HepG2 (cell line): ENCODE results near the gene NME9. TPM values are rescaled to one million over a fixed set of nuclear protein-coding genes. Genes with fewer than 3 reads are reported as not detected.

ENCODE experiments used
- ATAC-seq: fragments of 200-7000 bp; cut with Tn5 transposase; 3 replicates; pipeline ENCODE4 v1.9.1; 2020; ENCODE audit warnings: mild to moderate bottlenecking, moderate library complexity
- BruUV-seq: library from RNA; stranded (reverse); fragments of 400-500 nt; replicated peaks from 2 replicates; lab custom pipeline; 2021; lab: Mats Ljungman, UMichigan
- CTCF ChIA-PET: fragments of 300-600 bp; formaldehyde crosslinking; extraction: SDS; loops from one replicate; lab custom pipeline; 2021; ENCODE audit warnings: low total read pairs, inconsistent platforms, low intra/inter-chr PET ratio; lab: Yijun Ruan, JAX
- POLR2A ChIA-PET: fragments of 350-600 bp; sonication (Branson Sonifier 250); formaldehyde crosslinking; loops from one replicate; lab custom pipeline; 2020; ENCODE audit warnings: antibody characterized with exemption, inconsistent platforms; lab: Yijun Ruan, JAX
- DNase-seq: peaks from one replicate; pipeline ENCODE4 v3.0.0-alpha.2; 2015; ENCODE audit warnings: low spot score
- FAIRE-seq: peaks from 3 replicates; lab custom pipeline; 2011; peaks lifted over from hg19 to GRCh38; lab: Jason Lieb, UNC
- H2AFZ ChIP-seq: one replicate; pipeline ENCODE4 v1.6.1; 2011; ENCODE audit warnings: low read length, inconsistent platforms
- H3K27ac ChIP-seq: fragments of 300-600 bp; 3 replicates; pipeline ENCODE4 v1.8.0; 2011; ENCODE audit warnings: mixed run types, mild to moderate bottlenecking, mixed read lengths, low read length, inconsistent platforms; ENCODE audit not compliant: insufficient read depth; ENCODE audit errors: extremely low read length
- H3K27me3 ChIP-seq, 2 experiments: fragments of 200-600 bp in 1 of 2; 2 replicates in 1 of 2; 3 replicates in 1 of 2; pipeline versions ENCODE4 v1.6.0 to v1.8.0; 2011; ENCODE audit warnings: low read length in 2 of 2, mild to moderate bottlenecking in 2 of 2, moderate library complexity in 2 of 2, inconsistent platforms in 1 of 2; ENCODE audit not compliant: insufficient read depth in 2 of 2, control insufficient read depth in 1 of 2
- H3K36me3 ChIP-seq, 2 experiments: fragments of 200-600 bp in 1 of 2; replicated peaks in 1 of 2; 2 replicates in 1 of 2; 3 replicates in 1 of 2; pipeline versions ENCODE4 v1.5.1 to v1.8.0; 2011; ENCODE audit warnings: low read length in 2 of 2, inconsistent platforms in 1 of 2; ENCODE audit not compliant: insufficient read depth in 2 of 2, control insufficient read depth in 1 of 2
- H3K4me1 ChIP-seq: 2 replicates; pipeline ENCODE4 v1.5.1; 2012; ENCODE audit warnings: low read length, inconsistent platforms; ENCODE audit not compliant: insufficient read depth
- H3K4me2 ChIP-seq: 2 replicates; pipeline ENCODE4 v1.6.0; 2011; ENCODE audit warnings: low read depth, low read length, inconsistent platforms
- H3K4me3 ChIP-seq, 3 experiments: fragments of 200-600 bp in 1 of 3; sonication (generic), shearing (Covaris generic) in 1 of 3; replicated peaks in 1 of 3; 2 replicates each; pipeline ENCODE4 v1.5.1; 2011 to 2016; ENCODE audit warnings: low read length in 3 of 3, inconsistent platforms in 2 of 3, low read depth in 2 of 3, mild to moderate bottlenecking in 2 of 3, control low read depth in 1 of 3, mixed read lengths in 1 of 3; ENCODE audit not compliant: insufficient read depth in 1 of 3
- H3K79me2 ChIP-seq: one replicate; pipeline ENCODE4 v1.6.1; 2011; ENCODE audit warnings: low read length, inconsistent platforms; ENCODE audit not compliant: insufficient read depth
- H3K9ac ChIP-seq: 2 replicates; pipeline ENCODE4 v1.6.0; 2011; ENCODE audit warnings: mild to moderate bottlenecking, low read depth, low read length, inconsistent platforms; ENCODE audit not compliant: insufficient read depth
- H3K9me3 ChIP-seq: 2 replicates; pipeline ENCODE4 v1.5.1; 2012; ENCODE audit warnings: mild to moderate bottlenecking, low read length
- H4K20me1 ChIP-seq: 2 replicates; pipeline ENCODE4 v1.6.0; 2011; ENCODE audit warnings: inconsistent platforms, mild to moderate bottlenecking, low read length, moderate library complexity; ENCODE audit not compliant: insufficient read depth
- WGBS: methylation state at CpG from one replicate; pipeline ENCODE4 v1.1.6; 2017; ENCODE audit warnings: low lambda C conversion rate; 5-methylcytosine and 5-hydroxymethylcytosine counted together
- in situ Hi-C: cut with HindIII; loops from 2 replicates; pipeline ENCODE4 v1.10.0; 2017; ENCODE audit warnings: low pct_unique_long_range_greater_than_20kb; ENCODE audit not compliant: extremely low pct_ligation_motif_present
- intact Hi-C: fragments of 100-400 bp; cut with micrococcal nuclease; formaldehyde crosslinking; loops from one replicate; pipeline ENCODE4 v1.10.0; 2022; ENCODE audit not compliant: unreplicated experiment
- polyA plus RNA-seq, 8 experiments: library from polyadenylated mRNA; depleted of rRNA in 3 of 8; stranded (reverse) in 7 of 8; unstranded in 1 of 8; fragments of >200 nt; fragmentation: Illumina TruSeq in 4 of 8; extraction: Trizol in 4 of 8; gene quantifications; 2 replicates each; pipeline versions ENCODE4 v1.2.1 to v1.2.3, GENCODE V29; 2011 to 2016; ENCODE audit warnings: low read depth in 4 of 8, missing spikeins in 1 of 8, mixed read lengths in 1 of 8; ENCODE audit not compliant: insufficient read depth in 1 of 8
- total RNA-seq, 5 experiments: library from RNA; depleted of rRNA; stranded (reverse); fragments of >200 nt; fragmentation: Illumina TruSeq; extraction: Trizol; gene quantifications; 2 replicates each; pipeline ENCODE4 v1.2.3, GENCODE V29; 2016; ENCODE audit warnings: low read depth in 1 of 5
- TF ChIP-seq, protein P1 (sequence below): sonication (generic); formaldehyde crosslinking; IDR thresholded peaks from 2 replicates; pipeline ENCODE4 v1.5.0; 2020; ENCODE audit warnings: mild to moderate bottlenecking, missing genetic modification reagents, borderline replicate concordance

Gene NME9
- total and polyA plus RNA-seq, 2 of the 13 experiments (the other 11 are each of a cell fraction or from before 2014, with no cell fraction given), result not detected

GRCh38 chr3:138338811-138339210 is 9.2 kb upstream of the NME9 start:
- Histone ChIP-seq H3K27ac (no peak overlapping the region), H3K79me2 (no peaks in the 10 kb centered on the region), H3K4me2 (no peak overlapping the region), H3K9ac (no peak overlapping the region), H3K9me3 (no peaks in the 10 kb centered on the region), H2AFZ (no peak overlapping the region), H3K36me3 (no peaks in the 10 kb centered on the region), H3K4me1 (0 out of 2 replicates have a peak, but pooled peaks cover 2% of the 10 kb centered on the region), H3K4me3 (no peak overlapping the region), H3K27me3 (peaks cover 0 to 4% of the 10 kb centered on the region in 2 experiments; a peak in 2 of 5 replicates), H4K20me1 (no peaks in the 10 kb centered on the region)
- intact Hi-C loops, result no loop called here
- FAIRE-seq, result no peak
- DNase-seq, result no peak
- ATAC-seq, result no peak
- POLR2A ChIA-PET, result no interaction called here
- BruUV-seq, result no TSS peak
- TF ChIP-seq, protein P1, sequence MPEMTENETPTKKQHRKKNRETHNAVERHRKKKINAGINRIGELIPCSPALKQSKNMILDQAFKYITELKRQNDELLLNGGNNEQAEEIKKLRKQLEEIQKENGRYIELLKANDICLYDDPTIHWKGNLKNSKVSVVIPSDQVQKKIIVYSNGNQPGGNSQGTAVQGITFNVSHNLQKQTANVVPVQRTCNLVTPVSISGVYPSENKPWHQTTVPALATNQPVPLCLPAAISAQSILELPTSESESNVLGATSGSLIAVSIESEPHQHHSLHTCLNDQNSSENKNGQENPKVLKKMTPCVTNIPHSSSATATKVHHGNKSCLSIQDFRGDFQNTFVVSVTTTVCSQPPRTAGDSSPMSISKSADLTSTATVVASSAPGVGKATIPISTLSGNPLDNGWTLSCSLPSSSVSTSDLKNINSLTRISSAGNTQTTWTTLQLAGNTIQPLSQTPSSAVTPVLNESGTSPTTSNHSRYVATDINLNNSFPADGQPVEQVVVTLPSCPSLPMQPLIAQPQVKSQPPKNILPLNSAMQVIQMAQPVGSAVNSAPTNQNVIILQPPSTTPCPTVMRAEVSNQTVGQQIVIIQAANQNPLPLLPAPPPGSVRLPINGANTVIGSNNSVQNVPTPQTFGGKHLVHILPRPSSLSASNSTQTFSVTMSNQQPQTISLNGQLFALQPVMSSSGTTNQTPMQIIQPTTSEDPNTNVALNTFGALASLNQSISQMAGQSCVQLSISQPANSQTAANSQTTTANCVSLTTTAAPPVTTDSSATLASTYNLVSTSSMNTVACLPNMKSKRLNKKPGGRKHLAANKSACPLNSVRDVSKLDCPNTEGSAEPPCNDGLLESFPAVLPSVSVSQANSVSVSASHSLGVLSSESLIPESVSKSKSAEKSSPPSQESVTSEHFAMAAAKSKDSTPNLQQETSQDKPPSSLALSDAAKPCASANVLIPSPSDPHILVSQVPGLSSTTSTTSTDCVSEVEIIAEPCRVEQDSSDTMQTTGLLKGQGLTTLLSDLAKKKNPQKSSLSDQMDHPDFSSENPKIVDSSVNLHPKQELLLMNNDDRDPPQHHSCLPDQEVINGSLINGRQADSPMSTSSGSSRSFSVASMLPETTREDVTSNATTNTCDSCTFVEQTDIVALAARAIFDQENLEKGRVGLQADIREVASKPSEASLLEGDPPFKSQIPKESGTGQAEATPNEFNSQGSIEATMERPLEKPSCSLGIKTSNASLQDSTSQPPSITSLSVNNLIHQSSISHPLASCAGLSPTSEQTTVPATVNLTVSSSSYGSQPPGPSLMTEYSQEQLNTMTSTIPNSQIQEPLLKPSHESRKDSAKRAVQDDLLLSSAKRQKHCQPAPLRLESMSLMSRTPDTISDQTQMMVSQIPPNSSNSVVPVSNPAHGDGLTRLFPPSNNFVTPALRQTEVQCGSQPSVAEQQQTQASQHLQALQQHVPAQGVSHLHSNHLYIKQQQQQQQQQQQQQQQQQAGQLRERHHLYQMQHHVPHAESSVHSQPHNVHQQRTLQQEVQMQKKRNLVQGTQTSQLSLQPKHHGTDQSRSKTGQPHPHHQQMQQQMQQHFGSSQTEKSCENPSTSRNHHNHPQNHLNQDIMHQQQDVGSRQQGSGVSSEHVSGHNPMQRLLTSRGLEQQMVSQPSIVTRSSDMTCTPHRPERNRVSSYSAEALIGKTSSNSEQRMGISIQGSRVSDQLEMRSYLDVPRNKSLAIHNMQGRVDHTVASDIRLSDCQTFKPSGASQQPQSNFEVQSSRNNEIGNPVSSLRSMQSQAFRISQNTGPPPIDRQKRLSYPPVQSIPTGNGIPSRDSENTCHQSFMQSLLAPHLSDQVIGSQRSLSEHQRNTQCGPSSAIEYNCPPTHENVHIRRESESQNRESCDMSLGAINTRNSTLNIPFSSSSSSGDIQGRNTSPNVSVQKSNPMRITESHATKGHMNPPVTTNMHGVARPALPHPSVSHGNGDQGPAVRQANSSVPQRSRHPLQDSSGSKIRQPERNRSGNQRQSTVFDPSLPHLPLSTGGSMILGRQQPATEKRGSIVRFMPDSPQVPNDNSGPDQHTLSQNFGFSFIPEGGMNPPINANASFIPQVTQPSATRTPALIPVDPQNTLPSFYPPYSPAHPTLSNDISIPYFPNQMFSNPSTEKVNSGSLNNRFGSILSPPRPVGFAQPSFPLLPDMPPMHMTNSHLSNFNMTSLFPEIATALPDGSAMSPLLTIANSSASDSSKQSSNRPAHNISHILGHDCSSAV, result no peak
- TF ChIP-seq, all 625 proteins: peak for 0
- in situ Hi-C loops, result no loop called here
- CTCF ChIA-PET, result no interaction called here
- WGBS, result 69% methylated on average over 5 of the region's 5 CpGs
